BE2C (cell line): ENCODE data around the gene IKZF1.

Source experiments
- DNase-seq: peaks from one replicate; pipeline ENCODE4 v3.0.0-alpha.2; 2020
- H3K27me3 ChIP-seq: fragments of 250-450 bp; sonication (Bioruptor Pico); 2 replicates; pipeline ENCODE4 v1.5.1; 2020; ENCODE audit warnings: mild to moderate bottlenecking
- H3K36me3 ChIP-seq: fragments of 250-450 bp; sonication (Bioruptor Pico); 2 replicates; pipeline ENCODE4 v1.5.1; 2020; ENCODE audit warnings: mild to moderate bottlenecking
- H3K4me1 ChIP-seq: fragments of 250-450 bp; sonication (Bioruptor Pico); 2 replicates; pipeline ENCODE4 v1.5.1; 2020
- H3K4me3 ChIP-seq: 2 replicates; pipeline ENCODE4 v1.5.1; 2011; ENCODE audit warnings: low read depth, low read length
- H3K9me3 ChIP-seq: fragments of 250-450 bp; sonication (Bioruptor Pico); 2 replicates; pipeline ENCODE4 v1.5.1; 2020
- CTCF ChIP-seq: IDR thresholded peaks from 2 replicates; pipeline ENCODE4 v1.5.1; 2012; ENCODE audit warnings: mild to moderate bottlenecking, low read depth, low read length

Gene IKZF1

GRCh38 chr7:50352751-50353150 lies 48.2 kb downstream of the IKZF1 start:
- H3K27me3 ChIP-seq = peaks cover 16% of the 10 kb centered on the region
- H3K4me3 ChIP-seq = no peak overlapping the region
- no peaks in the 10 kb centered on the region for H3K4me1 ChIP-seq
- no peaks in the 10 kb centered on the region for H3K9me3 ChIP-seq
- TF ChIP-seq CTCF = no peak
- no peak for DNase-seq
- H3K36me3 ChIP-seq = no peaks in the 10 kb centered on the region

- Histone ChIP-seq H3K4me1 (no peaks in the 10 kb centered on the region), H3K36me3 (no peaks in the 10 kb centered on the region), H3K27me3 (peaks cover 19% of the 10 kb centered on the region), H3K9me3 (no peaks in the 10 kb centered on the region), H3K4me3 (no peak overlapping the region)
- no peak for DNase-seq
- TF ChIP-seq CTCF = no peak
These were observed 48.7 kb downstream of the IKZF1 start for GRCh38 chr7:50353201-50353600.

- TF ChIP-seq CTCF = no peak
- Histone ChIP-seq H3K4me1 (no peaks in the 10 kb centered on the region), H3K36me3 (no peaks in the 10 kb centered on the region)
These were observed 49.5 kb downstream of the IKZF1 start for GRCh38 chr7:50353894-50354595.

GRCh38 chr7:50355817-50356178 lies 51.3 kb downstream of the IKZF1 start:
- Histone ChIP-seq H3K27me3 (peaks cover 22% of the 10 kb centered on the region), H3K36me3 (no peaks in the 10 kb centered on the region), H3K4me3 (no peak overlapping the region), H3K4me1 (no peaks in the 10 kb centered on the region), H3K9me3 (no peaks in the 10 kb centered on the region)
- no peak for TF ChIP-seq CTCF
- DNase-seq = no peak

More at GRCh38 chr7:50353894-50354595, 49.5 kb downstream of the IKZF1 start:
- Histone ChIP-seq H3K27me3 (peaks cover 22% of the 10 kb centered on the region), H3K4me3 (no peak overlapping the region), H3K9me3 (no peaks in the 10 kb centered on the region)
- DNase-seq = no peak

- Histone ChIP-seq H3K4me3 (no peak overlapping the region), H3K36me3 (no peaks in the 10 kb centered on the region), H3K9me3 (no peaks in the 10 kb centered on the region), H3K4me1 (no peaks in the 10 kb centered on the region), H3K27me3 (peaks cover 22% of the 10 kb centered on the region)
- DNase-seq = no peak
- TF ChIP-seq CTCF = no peak
These were observed 51.9 kb downstream of the IKZF1 start for GRCh38 chr7:50356212-50356944.

- Histone ChIP-seq H3K36me3 (no peaks in the 10 kb centered on the region), H3K4me3 (no peak overlapping the region), H3K4me1 (no peaks in the 10 kb centered on the region), H3K27me3 (peaks cover 17% of the 10 kb centered on the region), H3K9me3 (no peaks in the 10 kb centered on the region)
- TF ChIP-seq CTCF = no peak
- no peak for DNase-seq
These were observed 52.4 kb downstream of the IKZF1 start for GRCh38 chr7:50356945-50357268.
